HepG2 (cell line): ENCODE results near the gene ANKRD40. TPM values are rescaled to one million over a fixed set of nuclear protein-coding genes. Genes with fewer than 3 reads are reported as not detected.

Experiments used
- AGO1 ChIP-seq: fragments of 200-400 bp; formaldehyde crosslinking; IDR thresholded peaks from 2 replicates; pipeline ENCODE4 v1.6.1; 2017; ENCODE audit warnings: mild to moderate bottlenecking, low read depth, low read length, moderate library complexity; ENCODE audit not compliant: poor library complexity, severe bottlenecking
- CBX2 ChIP-seq, 2 experiments: fragments of 200-600 bp in 1 of 2; sonication (generic); formaldehyde crosslinking in 1 of 2; IDR thresholded peaks; 2 replicates each; pipeline versions ENCODE4 v1.7.0 to v1.8.1; 2018 to 2022; ENCODE audit warnings: low read depth in 2 of 2, low read length in 1 of 2, mild to moderate bottlenecking in 1 of 2, missing genetic modification reagents in 1 of 2
- CC2D1A ChIP-seq: sonication (generic); formaldehyde crosslinking; IDR thresholded peaks from 2 replicates; pipeline ENCODE4 v1.8.1; 2023; ENCODE audit warnings: mild to moderate bottlenecking, missing genetic modification reagents
- FOXM1 ChIP-seq: sonication (generic); formaldehyde crosslinking; IDR thresholded peaks from 2 replicates; pipeline ENCODE4 v1.5.0; 2020; ENCODE audit warnings: missing genetic modification reagents
- HOXA9 ChIP-seq: sonication (generic); formaldehyde crosslinking; IDR thresholded peaks from 2 replicates; pipeline ENCODE4 v1.8.1; 2022; ENCODE audit warnings: missing genetic modification reagents, mild to moderate bottlenecking, moderate library complexity, borderline replicate concordance
- MTA1 ChIP-seq: sonication (generic); formaldehyde crosslinking; IDR thresholded peaks from 2 replicates; pipeline ENCODE4 v1.4.0; 2020; ENCODE audit warnings: missing genetic modification reagents, mild to moderate bottlenecking, borderline replicate concordance
- MTA3 ChIP-seq: sonication (generic); formaldehyde crosslinking; IDR thresholded peaks from 2 replicates; pipeline ENCODE4 v1.4.0; 2020; ENCODE audit warnings: missing genetic modification reagents
- MTF1 ChIP-seq: sonication (generic); formaldehyde crosslinking; IDR thresholded peaks from 2 replicates; pipeline ENCODE4 v1.5.0; 2020; ENCODE audit warnings: missing genetic modification reagents
- NFYC ChIP-seq: IDR thresholded peaks from 2 replicates; pipeline ENCODE4 v1.6.1; 2016; ENCODE audit warnings: missing genetic modification reagents, missing compliant biosample characterization
- ONECUT2 ChIP-seq: sonication (generic); formaldehyde crosslinking; IDR thresholded peaks from 2 replicates; pipeline ENCODE4 v1.4.0; 2020; ENCODE audit warnings: missing genetic modification reagents
- SNAPC2 ChIP-seq: sonication (generic); formaldehyde crosslinking; IDR thresholded peaks from 2 replicates; pipeline ENCODE4 v1.8.1; 2022; ENCODE audit warnings: mild to moderate bottlenecking, missing genetic modification reagents
- SNRNP70 ChIP-seq: fragments of 200-400 bp; formaldehyde crosslinking; IDR thresholded peaks from 2 replicates; pipeline ENCODE4 v1.6.1; 2017; ENCODE audit warnings: mild to moderate bottlenecking, low read depth, low read length, moderate library complexity
- SRF ChIP-seq: IDR thresholded peaks from 2 replicates; pipeline ENCODE4 v1.6.1; 2011; ENCODE audit warnings: mild to moderate bottlenecking, low read depth, low read length, moderate library complexity
- ZIK1 ChIP-seq: sonication (generic); formaldehyde crosslinking; IDR thresholded peaks from 2 replicates; pipeline ENCODE4 v1.5.0; 2020; ENCODE audit warnings: mild to moderate bottlenecking, low read depth, missing genetic modification reagents, borderline replicate concordance
- ZNF629 ChIP-seq: sonication (generic); formaldehyde crosslinking; conservative IDR thresholded peaks from 2 replicates; pipeline ENCODE4 v1.5.0; 2020; ENCODE audit warnings: missing genetic modification reagents
- ZNF788 ChIP-seq: sonication (generic); formaldehyde crosslinking; IDR thresholded peaks from 2 replicates; pipeline ENCODE4 v1.5.0; 2020; ENCODE audit warnings: mild to moderate bottlenecking, missing genetic modification reagents, borderline replicate concordance
- polyA plus RNA-seq, 8 experiments: library from polyadenylated mRNA; depleted of rRNA in 3 of 8; stranded (reverse) in 7 of 8; unstranded in 1 of 8; fragments of >200 nt; fragmentation: Illumina TruSeq in 4 of 8; extraction: Trizol in 4 of 8; gene quantifications; 2 replicates each; pipeline versions ENCODE4 v1.2.1 to v1.2.3, GENCODE V29; 2011 to 2016; ENCODE audit warnings: low read depth in 4 of 8, missing spikeins in 1 of 8, mixed read lengths in 1 of 8; ENCODE audit not compliant: insufficient read depth in 1 of 8
- total RNA-seq, 5 experiments: library from RNA; depleted of rRNA; stranded (reverse); fragments of >200 nt; fragmentation: Illumina TruSeq; extraction: Trizol; gene quantifications; 2 replicates each; pipeline ENCODE4 v1.2.3, GENCODE V29; 2016; ENCODE audit warnings: low read depth in 1 of 5
- TF ChIP-seq, protein P1 (sequence below): sonication (generic); formaldehyde crosslinking; IDR thresholded peaks from 2 replicates; pipeline ENCODE4 v1.5.0; 2020; ENCODE audit warnings: mild to moderate bottlenecking, low read depth, missing genetic modification reagents, borderline replicate concordance
- TF ChIP-seq, protein P2 (sequence below): sonication (generic); formaldehyde crosslinking; IDR thresholded peaks from 2 replicates; pipeline ENCODE4 v1.4.0; 2020; ENCODE audit warnings: mild to moderate bottlenecking, missing genetic modification reagents
- TF ChIP-seq, protein P3 (sequence below): sonication (generic); formaldehyde crosslinking; IDR thresholded peaks from 2 replicates; pipeline ENCODE4 v1.5.1; 2020; ENCODE audit warnings: mild to moderate bottlenecking, missing genetic modification reagents, moderate library complexity
- TF ChIP-seq, protein P4 (sequence below): sonication (generic); formaldehyde crosslinking; IDR thresholded peaks from 2 replicates; pipeline ENCODE4 v1.8.0; 2022; ENCODE audit warnings: missing genetic modification reagents, mild to moderate bottlenecking, inconsistent platforms, borderline replicate concordance
- TF ChIP-seq, protein P5 (sequence below): sonication (generic); formaldehyde crosslinking; IDR thresholded peaks from 2 replicates; pipeline ENCODE4 v1.5.0; 2020; ENCODE audit warnings: mild to moderate bottlenecking, missing genetic modification reagents

ANKRD40 gene
- total and polyA plus RNA-seq, 2 of the 13 experiments (the other 11 are each of a cell fraction or from before 2014, with no cell fraction given): 35.0 to 46.4 TPM

DNA sequence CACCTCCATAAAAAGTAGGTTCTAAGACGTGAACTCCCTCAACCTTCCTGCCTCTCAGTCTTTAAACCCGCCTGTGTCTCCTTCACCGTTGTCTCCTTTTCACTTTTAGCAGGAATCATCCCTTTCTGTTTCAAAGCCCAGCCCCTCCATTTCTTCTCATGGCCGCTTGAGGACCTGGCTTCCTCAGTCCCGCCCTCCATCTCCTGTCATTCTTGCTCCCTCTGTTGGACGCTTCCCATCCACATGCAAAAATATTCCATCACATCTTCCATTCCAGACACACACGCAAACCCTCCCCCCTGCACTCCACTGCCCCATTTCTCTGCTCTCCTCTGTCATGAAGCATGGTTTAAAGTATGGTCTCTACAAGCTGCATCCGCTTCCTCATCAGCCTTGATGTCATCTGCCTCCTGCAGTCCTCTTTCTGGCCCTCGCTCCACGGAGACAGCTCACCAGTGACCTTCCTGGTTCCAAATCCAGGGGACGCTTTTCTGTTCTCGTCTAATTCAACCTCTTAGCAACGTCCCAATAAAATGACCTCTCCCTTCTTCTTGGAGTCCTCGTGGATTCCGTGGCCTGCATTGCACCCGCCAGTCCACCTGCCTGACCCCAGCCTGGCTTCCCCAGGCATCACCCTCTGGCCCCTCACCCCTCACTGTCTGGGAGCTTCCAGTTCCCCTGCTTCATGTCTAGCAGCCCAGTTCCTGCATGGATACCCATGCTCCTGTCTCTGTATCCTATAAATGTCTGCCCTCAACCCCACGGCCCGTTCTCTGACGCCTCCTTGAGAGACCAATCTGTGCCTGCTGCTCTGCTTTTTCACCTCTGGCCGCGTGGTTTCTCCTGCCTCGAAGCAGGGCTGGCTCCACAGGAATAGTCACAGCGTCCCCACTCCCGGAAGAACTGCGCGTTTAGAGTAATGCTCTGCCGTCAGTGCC lies 26.2 kb downstream of the ANKRD40 start (continued):
- 0 out of 2 replicates have a peak, but pooled peaks have one; percentile 32 for TF ChIP-seq ZIK1 (CRISPR knock-in tag)
- no peak for TF ChIP-seq ONECUT2 (CRISPR knock-in tag)
- TF ChIP-seq, protein P1, sequence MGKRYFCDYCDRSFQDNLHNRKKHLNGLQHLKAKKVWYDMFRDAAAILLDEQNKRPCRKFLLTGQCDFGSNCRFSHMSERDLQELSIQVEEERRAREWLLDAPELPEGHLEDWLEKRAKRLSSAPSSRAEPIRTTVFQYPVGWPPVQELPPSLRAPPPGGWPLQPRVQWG: no peak
- TF ChIP-seq FOXM1: no peak
- TF ChIP-seq ZNF629 (CRISPR knock-in tag): no peak; the same call in 1 of the 2 replicates
- no peak for TF ChIP-seq MTF1 (CRISPR knock-in tag)
- no peak for TF ChIP-seq CC2D1A
- no peak for TF ChIP-seq AGO1
- no peak for TF ChIP-seq MTA1 (CRISPR knock-in tag)
- no peak for TF ChIP-seq MTA3 (CRISPR knock-in tag)
- TF ChIP-seq, protein P2, sequence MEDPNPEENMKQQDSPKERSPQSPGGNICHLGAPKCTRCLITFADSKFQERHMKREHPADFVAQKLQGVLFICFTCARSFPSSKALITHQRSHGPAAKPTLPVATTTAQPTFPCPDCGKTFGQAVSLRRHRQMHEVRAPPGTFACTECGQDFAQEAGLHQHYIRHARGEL (CRISPR knock-in tag): no peak
- no peak for TF ChIP-seq SRF
- no peak for TF ChIP-seq HOXA9
- TF ChIP-seq ZNF788 (CRISPR knock-in tag): peak; percentile 70; the same call in 1 of the 2 replicates
- TF ChIP-seq SNAPC2: no peak
- TF ChIP-seq, protein P3, sequence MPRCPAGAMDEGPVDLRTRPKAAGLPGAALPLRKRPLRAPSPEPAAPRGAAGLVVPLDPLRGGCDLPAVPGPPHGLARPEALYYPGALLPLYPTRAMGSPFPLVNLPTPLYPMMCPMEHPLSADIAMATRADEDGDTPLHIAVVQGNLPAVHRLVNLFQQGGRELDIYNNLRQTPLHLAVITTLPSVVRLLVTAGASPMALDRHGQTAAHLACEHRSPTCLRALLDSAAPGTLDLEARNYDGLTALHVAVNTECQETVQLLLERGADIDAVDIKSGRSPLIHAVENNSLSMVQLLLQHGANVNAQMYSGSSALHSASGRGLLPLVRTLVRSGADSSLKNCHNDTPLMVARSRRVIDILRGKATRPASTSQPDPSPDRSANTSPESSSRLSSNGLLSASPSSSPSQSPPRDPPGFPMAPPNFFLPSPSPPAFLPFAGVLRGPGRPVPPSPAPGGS (CRISPR knock-in tag): no peak
- no peak for TF ChIP-seq CBX2 (IDR thresholded peaks at IDR 0.05; ENCODE audit: low read depth, low read length)
- TF ChIP-seq CBX2 (CRISPR knock-in tag; IDR thresholded peaks at IDR 0.05; ENCODE audit: low read depth): no peak
- TF ChIP-seq NFYC (CRISPR knock-in tag): no peak
- TF ChIP-seq, protein P4, sequence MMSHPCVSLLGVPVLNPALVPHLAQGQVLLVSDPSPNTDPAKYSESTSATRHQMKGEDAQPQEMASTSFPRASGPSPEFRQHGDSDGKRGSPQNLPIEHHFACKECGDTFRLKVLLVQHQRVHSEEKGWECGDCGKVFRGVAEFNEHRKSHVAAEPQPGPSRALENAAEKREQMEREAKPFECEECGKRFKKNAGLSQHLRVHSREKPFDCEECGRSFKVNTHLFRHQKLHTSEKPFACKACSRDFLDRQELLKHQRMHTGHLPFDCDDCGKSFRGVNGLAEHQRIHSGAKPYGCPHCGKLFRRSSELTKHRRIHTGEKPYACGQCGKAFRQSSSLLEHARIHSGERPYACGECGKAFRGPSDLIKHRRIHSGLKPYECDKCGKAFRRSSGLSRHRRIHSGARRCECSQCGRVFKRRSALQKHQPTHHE (CRISPR knock-in tag): no peak
- no peak for TF ChIP-seq SNRNP70
- TF ChIP-seq, protein P5, sequence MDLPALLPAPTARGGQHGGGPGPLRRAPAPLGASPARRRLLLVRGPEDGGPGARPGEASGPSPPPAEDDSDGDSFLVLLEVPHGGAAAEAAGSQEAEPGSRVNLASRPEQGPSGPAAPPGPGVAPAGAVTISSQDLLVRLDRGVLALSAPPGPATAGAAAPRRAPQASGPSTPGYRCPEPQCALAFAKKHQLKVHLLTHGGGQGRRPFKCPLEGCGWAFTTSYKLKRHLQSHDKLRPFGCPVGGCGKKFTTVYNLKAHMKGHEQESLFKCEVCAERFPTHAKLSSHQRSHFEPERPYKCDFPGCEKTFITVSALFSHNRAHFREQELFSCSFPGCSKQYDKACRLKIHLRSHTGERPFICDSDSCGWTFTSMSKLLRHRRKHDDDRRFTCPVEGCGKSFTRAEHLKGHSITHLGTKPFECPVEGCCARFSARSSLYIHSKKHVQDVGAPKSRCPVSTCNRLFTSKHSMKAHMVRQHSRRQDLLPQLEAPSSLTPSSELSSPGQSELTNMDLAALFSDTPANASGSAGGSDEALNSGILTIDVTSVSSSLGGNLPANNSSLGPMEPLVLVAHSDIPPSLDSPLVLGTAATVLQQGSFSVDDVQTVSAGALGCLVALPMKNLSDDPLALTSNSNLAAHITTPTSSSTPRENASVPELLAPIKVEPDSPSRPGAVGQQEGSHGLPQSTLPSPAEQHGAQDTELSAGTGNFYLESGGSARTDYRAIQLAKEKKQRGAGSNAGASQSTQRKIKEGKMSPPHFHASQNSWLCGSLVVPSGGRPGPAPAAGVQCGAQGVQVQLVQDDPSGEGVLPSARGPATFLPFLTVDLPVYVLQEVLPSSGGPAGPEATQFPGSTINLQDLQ (CRISPR knock-in tag): no peak
